ENCODE data around the gene PRIM1. TPM values are rescaled to one million over a fixed set of nuclear protein-coding genes. Genes with fewer than 3 reads are reported as not detected.
A peak's percentile ranks its signal among the peaks of the same experiment; 100 is the strongest.
"Not testable (repeated sequence)": the region's sequence is repeated elsewhere in the genome, so short reads cannot be mapped to it uniquely, and the experiment has no call there.

The PRIM1 gene
- total RNA-seq, 1 donor from 2014 or later = 166 TPM

DNA sequence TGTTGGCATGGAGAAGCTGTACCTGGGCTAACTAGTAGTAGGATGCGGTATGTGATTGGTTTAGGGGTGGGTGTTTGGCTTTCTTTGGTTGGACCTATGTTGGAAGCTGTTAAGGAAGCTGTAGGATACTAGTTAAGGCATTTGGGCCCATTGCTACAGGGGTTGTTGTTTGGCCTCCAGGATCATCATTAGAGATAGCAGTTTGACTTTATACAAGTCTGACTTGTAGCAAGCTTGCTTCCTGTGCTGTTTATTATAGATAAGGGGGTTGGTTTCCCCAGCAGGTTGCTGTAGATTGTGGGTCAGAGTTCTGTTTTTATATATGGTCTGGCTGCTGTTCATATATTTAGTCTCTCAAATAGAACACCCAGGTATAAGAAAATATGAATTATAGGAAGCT lies 1.4 kb upstream of the PRIM1 start:
- TF ChIP-seq, protein P1, sequence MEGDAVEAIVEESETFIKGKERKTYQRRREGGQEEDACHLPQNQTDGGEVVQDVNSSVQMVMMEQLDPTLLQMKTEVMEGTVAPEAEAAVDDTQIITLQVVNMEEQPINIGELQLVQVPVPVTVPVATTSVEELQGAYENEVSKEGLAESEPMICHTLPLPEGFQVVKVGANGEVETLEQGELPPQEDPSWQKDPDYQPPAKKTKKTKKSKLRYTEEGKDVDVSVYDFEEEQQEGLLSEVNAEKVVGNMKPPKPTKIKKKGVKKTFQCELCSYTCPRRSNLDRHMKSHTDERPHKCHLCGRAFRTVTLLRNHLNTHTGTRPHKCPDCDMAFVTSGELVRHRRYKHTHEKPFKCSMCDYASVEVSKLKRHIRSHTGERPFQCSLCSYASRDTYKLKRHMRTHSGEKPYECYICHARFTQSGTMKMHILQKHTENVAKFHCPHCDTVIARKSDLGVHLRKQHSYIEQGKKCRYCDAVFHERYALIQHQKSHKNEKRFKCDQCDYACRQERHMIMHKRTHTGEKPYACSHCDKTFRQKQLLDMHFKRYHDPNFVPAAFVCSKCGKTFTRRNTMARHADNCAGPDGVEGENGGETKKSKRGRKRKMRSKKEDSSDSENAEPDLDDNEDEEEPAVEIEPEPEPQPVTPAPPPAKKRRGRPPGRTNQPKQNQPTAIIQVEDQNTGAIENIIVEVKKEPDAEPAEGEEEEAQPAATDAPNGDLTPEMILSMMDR (IDR thresholded peaks at IDR 0.05) = no peak
- no peak for TF ChIP-seq EZH2 (IDR thresholded peaks at IDR 0.05)
- TF ChIP-seq EZH2phosphoT487 (IDR thresholded peaks at IDR 0.05) = no peak
- Histone ChIP-seq H3K9me3 (ENCODE audit: low read depth) (no peaks in the 10 kb centered on the region), H3K36me3 (peaks cover 4% of the 10 kb centered on the region), H2AFZ (replicated peaks) (no peak overlapping the region), H3K27ac (no peak overlapping the region), H3K79me2 (ENCODE audit: low read depth) (peaks cover 28% of the 10 kb centered on the region), H4K20me1 (ENCODE audit: low read depth) (no peaks in the 10 kb centered on the region), H3K4me2 (no peak overlapping the region), H3F3A (ENCODE audit: low read depth) (peaks cover 4% of the 10 kb centered on the region), H3K27me3 (no peaks in the 10 kb centered on the region), H3K4me1 (peaks cover 7% of the 10 kb centered on the region), H3K9ac (no peak overlapping the region), H3K4me3 (no peak overlapping the region)
- peaks cover 5% of the 10 kb centered on the region for H3K27me3 Mint-ChIP-seq (ENCODE audit: insufficient read depth, low read depth)
- H3K4me1 Mint-ChIP-seq = peaks cover 14% of the 10 kb centered on the region
- H3K27ac Mint-ChIP-seq = no peak overlapping the region
- peaks cover 5% of the 10 kb centered on the region for H3K36me3 Mint-ChIP-seq
- peak overlapping the region; percentile 54 for H3K4me3 Mint-ChIP-seq
- DNase-seq (ENCODE audit: low spot score) = no peak
- peaks cover 5% of the 10 kb centered on the region for H3K9me3 Mint-ChIP-seq

DNA sequence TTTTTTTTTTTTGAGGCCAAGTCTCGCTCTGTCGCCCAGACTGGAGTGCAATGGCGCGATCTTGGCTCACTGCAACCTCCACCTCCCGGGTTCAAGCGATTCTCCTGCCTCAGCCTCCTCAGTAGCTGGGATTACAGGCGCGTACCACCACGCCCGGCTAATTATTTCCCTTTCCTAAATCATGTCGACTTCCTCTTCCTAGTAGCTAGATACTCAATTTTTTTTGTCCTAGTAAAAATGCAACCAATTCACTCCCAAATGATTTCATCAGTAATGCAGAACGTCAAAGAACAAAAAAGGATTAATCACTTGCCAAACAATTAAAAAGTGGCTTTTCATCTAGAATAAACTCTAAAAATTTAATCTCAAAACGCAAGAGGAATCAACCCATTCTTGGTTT lies 1.5 kb downstream of the PRIM1 start:
- H3K27me3 ChIP-seq; H3K4me1 ChIP-seq; H3K27me3 Mint-ChIP-seq (ENCODE audit: insufficient read depth, low read depth); H3K9me3 Mint-ChIP-seq; H2AFZ ChIP-seq (replicated peaks); H3K9me3 ChIP-seq (ENCODE audit: low read depth); H3K27ac Mint-ChIP-seq; H4K20me1 ChIP-seq (ENCODE audit: low read depth); H3K27ac ChIP-seq; H3K36me3 ChIP-seq; H3K9ac ChIP-seq; H3F3A ChIP-seq (ENCODE audit: low read depth); DNase-seq (ENCODE audit: low spot score): not testable (repeated sequence)
- Mint-ChIP-seq H3K4me1 (peaks cover 21% of the 10 kb centered on the region), H3K4me3 (peak overlapping the region; percentile 99), H3K36me3 (peaks cover 18% of the 10 kb centered on the region)
- Histone ChIP-seq H3K4me2 (peak overlapping the region; percentile 76), H3K79me2 (ENCODE audit: low read depth) (peaks cover 40% of the 10 kb centered on the region), H3K4me3 (peak overlapping the region; percentile 63)

DNA sequence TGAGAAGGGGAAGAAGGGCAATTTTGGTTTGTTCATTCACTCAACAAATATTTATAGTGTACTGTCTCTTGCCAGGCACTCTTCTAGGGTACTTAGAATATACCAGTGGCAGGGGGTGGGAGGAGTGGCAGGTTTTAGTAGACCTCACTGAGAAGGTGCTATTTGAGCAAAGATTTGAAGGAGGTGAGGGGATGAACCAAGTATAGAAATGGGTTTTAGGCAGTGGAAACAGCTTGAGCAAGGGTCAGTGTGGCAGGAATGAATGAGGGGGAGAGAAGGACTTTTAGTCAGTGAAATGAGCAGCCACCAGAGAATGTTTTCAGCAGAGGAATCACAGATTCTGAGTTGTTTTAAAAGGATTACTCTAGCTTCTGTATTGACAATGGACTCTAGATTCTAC lies 2.3 kb downstream of the PRIM1 start:
- H3K4me3 Mint-ChIP-seq = peak overlapping the region; percentile 65
- H3K9me3 Mint-ChIP-seq = no peaks in the 10 kb centered on the region
- H3K36me3 ChIP-seq = peaks cover 4% of the 10 kb centered on the region
- peaks cover 40% of the 10 kb centered on the region for H3K79me2 ChIP-seq (ENCODE audit: low read depth)
- no peak overlapping the region for H2AFZ ChIP-seq (replicated peaks)
- TF ChIP-seq EZH2 (IDR thresholded peaks at IDR 0.05) (no peak), EZH2phosphoT487 (IDR thresholded peaks at IDR 0.05) (no peak)
- TF ChIP-seq, protein P1 (IDR thresholded peaks at IDR 0.05) = no peak
- H3K9me3 ChIP-seq (ENCODE audit: low read depth) = no peaks in the 10 kb centered on the region
- peaks cover 18% of the 10 kb centered on the region for H3K36me3 Mint-ChIP-seq
- no peak for DNase-seq (ENCODE audit: low spot score)
- no peak overlapping the region for H3K9ac ChIP-seq
- H3K4me1 Mint-ChIP-seq = peaks cover 21% of the 10 kb centered on the region
- H3K4me3 ChIP-seq = no peak overlapping the region
- H3K4me2 ChIP-seq = peak overlapping the region; percentile 32
- no peaks in the 10 kb centered on the region for H4K20me1 ChIP-seq (ENCODE audit: low read depth)
- H3K27ac Mint-ChIP-seq = peak overlapping the region; percentile 2
- peaks cover 2% of the 10 kb centered on the region for H3K27me3 Mint-ChIP-seq (ENCODE audit: insufficient read depth, low read depth)
- peaks cover 7% of the 10 kb centered on the region for H3K4me1 ChIP-seq
- no peaks in the 10 kb centered on the region for H3F3A ChIP-seq (ENCODE audit: low read depth)
- no peak overlapping the region for H3K27ac ChIP-seq
- H3K27me3 ChIP-seq = no peaks in the 10 kb centered on the region

DNA sequence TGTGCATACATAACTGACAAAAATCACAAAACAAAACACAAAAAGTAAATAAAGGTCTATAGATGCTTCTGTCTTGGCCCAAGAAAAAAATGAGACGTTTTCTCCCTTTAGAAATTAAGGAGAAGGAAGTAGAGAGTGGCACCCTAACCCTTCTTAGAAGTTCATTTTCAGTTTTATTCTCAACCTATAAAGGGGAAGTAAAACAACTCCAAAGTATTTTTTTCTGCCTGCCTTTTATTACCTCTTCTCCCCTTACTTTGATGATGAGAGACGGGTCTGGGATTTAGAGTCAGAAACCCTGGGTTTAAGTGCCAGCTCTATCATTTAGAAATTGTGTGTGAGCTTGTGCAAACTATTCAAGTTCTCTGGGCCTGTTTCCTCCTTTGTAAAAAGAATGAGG lies 2.8 kb downstream of the PRIM1 start:
- H3K27ac Mint-ChIP-seq = no peak overlapping the region
- H3K4me1 Mint-ChIP-seq = peaks cover 21% of the 10 kb centered on the region
- Histone ChIP-seq H3K4me1 (peaks cover 7% of the 10 kb centered on the region), H3K9me3 (ENCODE audit: low read depth) (no peaks in the 10 kb centered on the region), H3K27me3 (no peaks in the 10 kb centered on the region), H3K4me3 (no peak overlapping the region), H3K4me2 (peak overlapping the region; percentile 32), H3K27ac (no peak overlapping the region), H3K36me3 (peaks cover 4% of the 10 kb centered on the region), H3K9ac (no peak overlapping the region), H3F3A (ENCODE audit: low read depth) (no peaks in the 10 kb centered on the region), H2AFZ (replicated peaks) (no peak overlapping the region), H4K20me1 (ENCODE audit: low read depth) (no peaks in the 10 kb centered on the region), H3K79me2 (ENCODE audit: low read depth) (peaks cover 40% of the 10 kb centered on the region)
- DNase-seq (ENCODE audit: low spot score) = no peak
- peaks cover 2% of the 10 kb centered on the region for H3K27me3 Mint-ChIP-seq (ENCODE audit: insufficient read depth, low read depth)
- H3K9me3 Mint-ChIP-seq = no peaks in the 10 kb centered on the region
- peaks cover 18% of the 10 kb centered on the region for H3K36me3 Mint-ChIP-seq
- H3K4me3 Mint-ChIP-seq = no peak overlapping the region
- TF ChIP-seq, protein P1 (IDR thresholded peaks at IDR 0.05) = no peak
- TF ChIP-seq EZH2phosphoT487 (IDR thresholded peaks at IDR 0.05) (no peak), EZH2 (IDR thresholded peaks at IDR 0.05) (no peak)
